GOT3 (cell line): ENCODE measurements around the gene SLC6A15.

Source experiments
- DNase-seq: peaks from one replicate; lab custom pipeline; 2025; ENCODE audit warnings: mixed read lengths; lab: John Stamatoyannopoulos, UW

SLC6A15 gene

DNA sequence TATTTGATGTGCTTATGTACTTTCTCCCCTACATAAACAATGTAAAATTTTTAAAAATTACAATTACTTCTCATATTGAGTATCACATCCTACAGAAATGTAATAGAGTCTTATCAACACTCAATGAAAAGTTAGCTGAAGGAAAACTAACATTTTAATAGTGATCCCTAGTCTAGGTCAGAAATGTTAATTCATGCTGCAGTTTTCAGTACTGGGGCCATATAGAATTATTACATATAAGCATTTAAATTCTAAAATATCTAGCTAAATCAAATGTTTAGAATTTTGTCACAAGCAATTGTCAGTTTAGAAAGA is 37.8 kb downstream of the SLC6A15 start:
- no peak for DNase-seq

DNA sequence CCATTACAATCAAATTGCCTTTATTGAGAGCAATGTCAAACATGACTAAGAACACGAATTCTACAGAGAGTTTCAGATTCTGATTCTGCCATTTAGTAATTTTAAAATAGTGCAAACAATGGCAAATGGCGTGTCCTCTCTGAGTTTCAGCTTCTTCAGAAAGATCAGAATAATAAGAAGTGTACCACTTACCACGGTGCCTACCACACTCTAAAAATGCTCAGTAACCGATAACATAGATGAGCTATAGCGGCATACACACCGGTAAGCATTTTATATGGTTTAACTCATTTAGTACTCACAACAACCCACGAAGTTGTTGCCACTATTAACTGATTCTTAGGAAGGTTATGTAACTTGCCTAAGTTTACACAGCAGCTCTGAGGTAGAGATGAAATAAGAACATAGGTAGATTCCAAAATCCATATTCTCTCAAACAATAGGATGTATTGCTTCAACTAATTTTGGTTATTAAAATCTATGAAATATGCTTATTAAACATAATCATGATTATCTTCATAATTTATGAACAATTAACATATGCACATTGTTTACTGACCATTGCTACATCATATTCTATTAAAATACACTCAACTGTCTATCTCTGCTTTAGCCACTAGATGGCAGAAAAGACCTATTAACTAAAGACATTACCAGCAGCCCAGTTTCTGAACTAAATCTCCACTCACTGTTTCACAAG is 38.3 kb downstream of the SLC6A15 start:
- no peak for DNase-seq

DNA sequence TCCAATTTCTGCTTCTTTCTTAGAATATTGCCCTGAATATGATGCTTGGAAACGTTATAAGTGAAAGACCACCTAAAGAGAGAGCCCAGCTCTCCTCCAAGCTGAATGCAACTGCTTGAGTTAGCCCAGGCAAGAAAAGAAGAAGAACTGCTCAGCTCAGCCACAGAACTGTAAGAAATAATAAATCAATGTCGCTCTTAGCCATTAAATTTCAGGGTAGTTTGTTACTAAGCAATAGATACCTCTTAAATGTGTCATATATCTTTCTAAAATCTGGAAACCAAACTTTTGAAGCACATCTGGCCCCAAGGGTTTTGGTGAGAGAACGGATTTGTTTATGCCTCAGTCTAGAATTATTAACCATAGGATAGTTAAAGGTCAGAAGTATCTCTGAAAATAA is 50.4 kb downstream of the SLC6A15 start:
- DNase-seq = no peak

DNA sequence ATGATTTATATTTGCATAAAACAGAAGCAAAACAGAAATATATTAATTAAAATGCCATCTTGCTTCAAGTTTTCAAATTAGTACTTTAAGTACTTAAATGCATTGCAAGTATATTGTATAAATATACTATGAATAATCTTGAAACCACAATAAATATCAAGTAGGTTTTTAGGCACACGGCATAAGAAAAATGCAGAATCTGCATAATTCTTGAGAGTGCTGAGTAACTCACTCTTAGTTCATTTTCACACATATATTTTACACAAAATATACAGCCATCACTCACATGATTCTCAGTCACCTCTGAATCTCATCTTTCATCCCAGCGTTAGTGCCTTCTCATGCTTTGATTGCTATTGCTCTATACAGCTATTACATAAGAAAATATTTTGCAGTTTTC is 51.9 kb downstream of the SLC6A15 start:
- DNase-seq = no peak

DNA sequence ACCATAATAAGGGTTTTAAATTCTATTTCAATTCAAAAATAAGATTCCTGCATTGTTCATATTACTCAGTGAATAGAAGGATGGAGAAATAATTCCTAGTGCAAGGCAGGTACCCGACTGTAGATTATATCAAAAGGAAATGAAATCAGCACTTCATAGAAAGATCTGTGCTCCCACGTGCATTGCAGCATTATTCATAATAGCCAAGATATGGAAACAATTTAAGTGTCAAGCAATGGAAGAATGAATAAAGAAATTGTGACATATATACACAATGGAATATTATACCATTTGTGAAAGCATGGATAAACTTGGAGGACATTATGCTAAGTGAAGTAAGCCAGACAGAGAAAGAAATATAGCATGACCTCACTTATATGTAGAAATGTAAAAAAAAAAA is 53.8 kb downstream of the SLC6A15 start:
- DNase-seq = no peak

DNA sequence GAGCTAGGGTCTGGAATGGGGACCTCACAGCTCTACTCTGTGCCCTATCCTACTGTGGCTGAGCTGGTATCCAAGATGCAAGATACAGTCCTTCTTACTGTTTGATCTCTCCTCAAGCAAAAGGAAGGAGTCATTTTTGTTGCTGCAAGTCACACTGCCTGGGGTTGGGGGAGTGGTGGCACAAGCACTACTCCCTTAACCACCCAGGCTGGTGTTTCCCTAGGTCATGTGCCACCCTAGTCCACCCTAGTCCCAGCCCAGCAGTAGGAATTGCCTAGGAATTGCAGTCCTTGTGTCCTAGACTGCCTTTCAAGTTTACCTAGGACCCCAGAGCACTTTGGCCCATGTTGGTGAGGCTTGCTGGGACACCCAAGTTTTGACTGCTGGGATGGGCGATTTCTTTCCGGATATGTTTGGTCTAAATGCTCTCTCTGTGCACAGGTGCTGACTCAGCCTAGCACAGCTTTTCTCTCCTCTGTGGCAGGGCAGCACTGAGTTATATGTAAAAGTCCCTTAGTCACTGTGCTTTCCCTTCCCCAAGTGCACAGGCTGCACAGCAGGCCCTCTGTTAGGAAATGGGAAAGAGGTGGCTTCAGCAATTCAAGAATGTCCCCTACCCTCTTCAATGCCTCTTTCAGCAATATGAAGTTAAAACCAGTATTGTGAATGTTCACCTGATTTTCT is 54.9 kb downstream of the SLC6A15 start:
- no peak for DNase-seq

DNA sequence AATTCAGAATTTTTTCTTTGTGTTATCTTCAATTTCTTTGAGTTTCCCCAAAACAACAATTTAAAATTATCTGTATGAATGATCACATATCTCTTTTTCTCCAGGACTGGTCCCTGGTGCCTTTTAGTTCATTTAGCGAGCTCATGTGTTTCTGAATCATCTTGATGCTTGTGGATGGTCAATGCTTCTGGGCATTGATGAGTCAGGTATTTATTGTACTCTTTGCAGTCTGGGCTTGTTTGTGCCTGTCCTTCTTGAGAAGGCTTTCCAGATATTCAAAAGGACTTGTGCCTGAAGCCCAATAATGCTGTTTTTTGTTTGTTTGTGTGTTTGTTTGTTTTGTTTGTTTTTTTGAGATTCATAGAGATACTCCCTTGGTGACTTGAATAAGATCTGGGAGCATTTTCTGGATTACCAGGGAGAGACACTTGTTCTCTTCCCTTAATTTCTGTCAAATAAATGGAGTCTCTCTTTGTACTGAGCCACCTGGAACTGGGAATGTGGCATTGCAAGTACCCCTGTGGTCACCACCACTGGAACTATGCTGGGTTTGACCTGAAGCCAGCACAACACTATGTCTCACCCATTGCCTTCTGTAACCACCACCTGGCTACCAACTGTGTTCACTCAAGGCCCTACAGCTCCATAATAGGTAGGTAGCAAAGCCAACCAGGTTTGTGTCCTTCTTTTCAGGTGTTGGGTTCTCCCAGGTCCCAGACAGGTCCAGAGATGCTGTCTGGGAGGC is 56.3 kb downstream of the SLC6A15 start:
- DNase-seq = no peak

DNA sequence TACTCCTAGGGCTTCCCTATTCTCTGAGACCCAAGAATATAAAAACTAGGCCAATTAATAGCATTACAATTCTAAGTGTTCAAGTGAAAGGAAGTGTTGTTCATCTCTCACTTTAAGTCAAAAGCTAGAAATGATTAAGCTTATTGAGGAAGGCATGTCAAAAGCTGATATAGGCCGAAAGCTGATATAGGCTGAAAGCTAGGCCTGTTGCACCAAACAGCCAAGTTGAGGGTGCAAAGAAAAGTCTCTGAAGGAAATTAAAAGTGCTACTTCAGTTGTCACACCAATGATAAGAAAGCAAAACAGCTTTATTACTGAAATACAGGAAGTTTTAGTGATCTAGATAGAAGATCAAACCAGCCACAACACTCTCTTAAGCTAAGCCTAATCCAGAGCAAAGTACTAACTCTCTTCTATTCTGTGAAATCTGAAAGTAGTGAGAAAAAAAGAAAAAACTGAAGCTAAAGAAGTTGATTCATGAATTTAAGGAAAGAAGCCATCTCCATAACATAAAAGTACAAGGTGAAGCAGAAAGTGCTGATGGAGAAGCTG is 68.9 kb downstream of the SLC6A15 start:
- DNase-seq = no peak

DNA sequence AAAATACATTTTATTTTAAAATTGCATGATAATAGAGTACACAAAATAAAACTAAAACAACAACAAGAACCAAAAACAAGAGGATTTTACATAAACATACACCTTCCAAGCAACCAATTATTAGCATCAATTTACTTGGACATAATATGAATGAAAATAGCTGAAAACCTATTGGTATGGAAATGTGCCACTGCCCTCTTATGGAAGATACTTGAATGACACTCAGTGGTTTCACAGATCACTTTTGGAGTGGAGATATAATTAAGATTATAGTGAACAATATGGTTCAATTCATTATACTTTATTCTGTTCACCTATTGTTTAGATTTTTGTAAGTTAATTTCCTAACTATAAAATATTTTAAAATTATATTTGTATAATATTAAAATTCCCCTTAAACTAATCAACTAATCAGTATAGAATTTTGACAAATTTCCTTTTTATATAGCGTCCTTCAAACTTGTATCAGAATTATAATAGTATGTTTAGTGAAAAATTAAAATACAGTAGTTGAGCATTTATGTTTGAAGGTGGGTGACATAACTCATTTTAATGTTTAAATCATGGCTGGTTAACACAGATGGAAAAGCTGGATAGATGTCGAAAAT is 70.1 kb downstream of the SLC6A15 start:
- no peak for DNase-seq

DNA sequence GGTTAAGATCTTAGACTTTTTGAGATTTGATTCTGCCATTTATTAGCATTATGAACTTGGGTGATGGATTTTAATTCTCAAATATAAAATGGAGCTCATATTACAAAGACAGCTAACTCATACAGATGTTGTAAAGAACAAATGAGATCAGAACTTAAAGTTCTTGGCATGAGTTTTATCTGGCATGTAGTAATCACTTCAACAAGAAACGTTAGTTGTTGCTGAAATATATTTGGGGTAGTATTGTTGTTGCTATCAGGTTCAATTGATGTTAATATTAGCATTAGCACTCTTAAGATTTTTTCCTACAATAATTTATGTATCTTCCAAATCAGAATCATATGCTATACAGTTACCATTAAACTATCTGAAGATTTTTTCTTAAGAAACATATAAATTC is 71.0 kb downstream of the SLC6A15 start:
- no peak for DNase-seq

DNA sequence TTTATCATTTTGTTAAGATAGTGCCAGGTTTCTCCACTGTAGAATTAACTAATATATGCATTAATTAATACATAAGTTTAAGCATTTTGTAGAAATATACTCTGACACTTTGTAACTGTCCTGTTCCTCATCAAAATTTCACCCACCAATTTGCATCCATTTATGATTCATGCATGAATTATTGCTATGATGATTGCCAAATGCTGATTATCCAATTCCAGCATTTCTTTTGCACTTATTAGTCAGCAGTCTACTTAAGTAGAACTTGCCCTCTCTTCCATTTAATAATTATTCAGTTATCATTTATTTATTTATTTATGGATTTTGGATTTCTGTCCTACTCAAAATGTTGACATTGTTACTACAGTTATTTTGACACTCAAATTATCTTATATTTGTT is 72.2 kb downstream of the SLC6A15 start:
- no peak for DNase-seq

DNA sequence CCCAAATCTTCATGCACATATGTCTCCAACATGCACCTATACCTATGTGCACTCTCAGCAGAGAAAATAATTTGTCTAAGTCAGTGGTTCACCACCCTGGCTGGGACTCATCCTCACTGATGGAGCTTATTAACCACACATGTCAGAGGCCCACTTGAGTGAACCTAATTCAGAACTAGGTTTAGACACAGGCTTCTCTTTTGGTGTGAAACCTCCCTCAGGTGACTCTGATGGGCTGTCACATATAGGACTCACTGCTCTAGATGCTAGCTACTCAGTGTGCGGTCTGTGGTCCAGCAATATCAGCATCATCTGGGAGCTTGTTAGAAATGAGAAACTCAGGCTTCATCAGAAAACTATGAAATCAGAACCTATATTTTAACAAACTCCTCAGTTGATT is 85.7 kb downstream of the SLC6A15 start:
- DNase-seq = no peak

DNA sequence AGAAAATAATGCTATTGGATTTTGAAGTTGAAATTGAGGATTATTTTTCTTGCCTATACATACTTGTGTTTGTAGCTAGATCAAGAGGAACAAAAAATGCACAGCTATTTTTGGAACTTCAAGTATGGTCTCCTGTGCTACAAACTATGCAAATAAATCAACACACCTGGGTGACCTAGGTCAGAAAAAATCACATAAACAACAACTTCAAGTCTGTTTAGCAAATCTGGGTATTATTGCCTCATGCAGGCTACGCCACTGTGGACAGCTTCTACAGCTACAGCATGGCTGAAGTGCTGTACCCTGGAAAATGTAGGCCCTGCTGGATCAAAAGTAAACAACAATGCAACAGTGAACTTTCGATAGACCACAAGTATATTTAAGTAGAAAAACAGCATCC is 87.5 kb downstream of the SLC6A15 start:
- no peak for DNase-seq

DNA sequence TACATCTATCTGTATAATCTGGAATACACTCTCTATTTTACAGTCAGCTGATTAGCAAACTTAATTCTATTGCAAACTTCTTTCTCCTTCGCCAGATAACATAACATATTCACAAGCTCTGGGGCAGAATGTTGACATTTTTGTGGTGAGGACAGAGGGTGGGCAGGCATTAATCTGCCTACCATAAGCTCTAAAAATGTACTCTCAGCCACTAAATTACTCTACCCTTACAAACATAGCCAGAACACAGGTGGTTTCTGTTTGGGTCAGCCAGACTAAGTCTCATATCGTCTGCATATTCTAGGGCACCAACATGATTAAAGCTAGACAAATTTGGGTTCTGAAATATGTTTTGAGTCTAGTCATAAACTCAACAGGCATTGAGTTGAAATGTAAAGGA is 90.1 kb downstream of the SLC6A15 start:
- no peak for DNase-seq

DNA sequence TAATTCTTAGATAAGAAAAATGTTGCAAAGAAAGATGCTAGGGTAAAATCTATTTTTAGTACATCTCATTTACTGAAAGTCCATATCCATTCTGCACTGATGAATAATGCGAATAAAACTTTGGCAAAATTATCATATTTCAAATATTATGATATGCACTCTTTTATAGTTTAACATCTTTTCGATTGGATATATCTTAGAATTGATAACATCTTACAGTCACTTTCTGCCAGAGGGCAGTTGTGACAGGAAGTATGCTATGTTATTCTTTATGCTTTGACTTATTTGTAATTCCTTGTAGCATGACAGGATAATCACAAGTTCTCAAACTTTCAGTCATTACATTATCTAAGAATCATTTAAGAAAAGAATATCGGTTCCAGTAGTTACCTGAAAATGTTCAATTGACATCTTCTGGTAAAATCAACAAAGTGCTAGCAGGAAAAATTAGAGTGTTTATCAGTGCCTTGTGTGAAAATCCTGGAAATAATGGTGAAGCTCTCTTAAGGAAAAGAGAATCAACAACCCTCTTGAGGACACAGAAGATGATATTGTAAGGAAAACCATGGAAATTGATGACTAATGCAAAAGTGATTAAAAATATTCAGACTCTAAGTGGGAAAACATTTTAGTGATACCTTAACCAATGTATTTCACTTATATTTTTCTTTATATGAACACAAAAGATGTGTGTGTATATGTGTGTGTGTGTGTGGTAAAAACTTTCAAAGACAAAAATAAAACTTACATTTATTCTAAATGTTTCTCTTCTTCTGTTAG is 95.5 kb downstream of the SLC6A15 start:
- no peak for DNase-seq

DNA sequence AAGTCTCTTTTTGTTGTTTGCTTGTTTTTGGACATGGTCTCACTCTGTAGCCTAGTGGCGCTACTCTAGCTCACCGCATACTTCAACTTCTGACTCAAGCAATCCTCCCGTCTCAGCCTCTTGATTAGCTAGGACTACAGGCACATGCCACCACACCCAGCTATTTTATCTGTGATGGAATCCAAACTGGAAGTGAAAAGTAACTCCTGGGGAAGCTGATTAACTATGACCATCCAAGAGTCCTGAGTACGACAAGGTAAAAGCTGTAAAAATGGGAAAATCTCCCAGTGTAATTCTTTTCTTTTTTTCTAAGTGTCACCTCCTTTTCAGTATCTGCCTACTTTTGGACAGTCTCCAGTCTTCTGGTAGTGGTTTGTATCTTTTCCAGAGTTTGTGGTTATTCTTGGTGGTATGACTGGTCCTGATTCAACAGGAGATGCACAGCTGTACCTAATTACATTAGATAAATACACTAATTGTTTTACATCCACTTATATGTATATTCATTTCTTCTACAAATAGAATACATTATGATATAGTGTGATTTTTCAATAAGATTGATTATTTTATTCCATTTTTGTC is 97.8 kb downstream of the SLC6A15 start:
- DNase-seq = no peak

DNA sequence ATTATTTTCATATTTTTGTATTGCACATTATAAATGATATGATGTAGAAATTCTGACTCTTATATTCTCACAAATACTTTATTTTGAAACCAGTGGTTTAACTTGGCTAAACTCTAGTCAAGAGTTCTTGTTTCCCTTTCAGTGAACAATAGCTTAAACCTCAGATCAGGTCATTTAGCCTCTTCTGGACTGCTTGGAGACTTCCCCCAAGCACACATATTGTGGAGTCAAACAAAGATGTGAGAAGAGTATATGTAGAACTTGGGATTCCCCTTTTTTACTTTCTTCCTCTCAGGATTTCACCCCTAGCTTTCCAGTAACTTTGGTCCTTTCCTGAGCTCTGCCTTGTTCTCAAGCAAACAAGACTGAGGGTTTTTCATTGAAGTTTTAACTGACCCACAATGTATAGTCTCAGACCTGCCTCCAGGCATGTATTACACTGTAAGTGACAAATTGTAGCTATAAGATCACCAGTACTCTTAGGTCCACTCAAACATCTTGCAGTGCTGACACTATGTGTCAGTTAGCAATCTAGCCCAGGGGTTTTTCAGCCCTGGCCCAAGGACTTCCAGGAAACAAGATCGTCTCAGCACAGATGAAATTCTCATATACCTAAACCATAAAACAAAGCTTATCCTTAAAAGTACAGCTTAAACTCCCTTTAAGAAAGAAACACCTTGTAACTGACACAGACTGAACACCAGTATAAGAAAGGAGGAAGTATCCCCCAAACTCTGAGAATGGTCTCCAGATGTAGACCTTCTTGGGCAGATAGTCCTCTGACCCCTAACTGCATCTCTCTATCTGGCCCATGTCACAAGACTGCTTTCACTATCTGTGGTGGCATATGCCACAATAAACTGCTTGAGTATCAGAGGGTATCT is 98.6 kb downstream of the SLC6A15 start:
- DNase-seq = no peak

DNA sequence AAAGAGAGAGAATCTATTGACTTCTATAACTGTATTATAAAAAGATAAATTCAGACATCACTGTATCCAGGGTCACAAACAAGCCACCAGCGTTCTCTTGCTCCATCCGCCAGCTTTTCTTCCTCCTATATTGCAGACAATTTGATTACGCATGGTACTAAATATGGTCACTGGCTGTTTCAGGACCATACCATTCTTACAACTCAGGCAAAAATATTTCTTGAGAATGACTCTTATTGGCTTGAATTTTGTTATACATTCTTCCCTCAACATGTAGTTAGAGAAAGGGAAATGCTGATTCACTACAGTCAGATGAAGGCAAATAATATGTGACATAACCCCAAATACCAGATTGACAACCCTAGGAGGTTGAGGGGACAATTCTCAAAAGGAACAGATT is 101.3 kb downstream of the SLC6A15 start:
- no peak for DNase-seq

DNA sequence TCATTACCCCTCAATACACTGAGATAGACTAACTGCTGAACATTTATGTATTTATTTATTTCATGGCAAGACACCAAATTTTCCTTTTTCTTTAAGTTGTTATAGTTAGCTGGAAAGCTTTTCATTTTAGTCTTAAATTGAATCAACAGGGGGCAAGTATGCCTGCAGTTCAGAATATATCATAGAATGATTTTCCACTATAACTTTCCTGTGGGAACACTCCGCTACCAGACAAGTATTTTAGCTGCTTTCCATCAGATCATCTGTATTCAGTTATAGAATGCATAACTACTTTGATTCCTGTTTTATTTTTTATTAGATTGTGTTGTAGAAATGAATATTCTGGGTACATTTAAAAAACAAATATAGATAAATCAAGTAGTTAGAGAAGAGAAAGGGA is 102.0 kb downstream of the SLC6A15 start:
- no peak for DNase-seq
